ENCODE results near the gene PROC. TPM values are rescaled to one million over a fixed set of nuclear protein-coding genes. Genes with fewer than 3 reads are reported as not detected.
"Not testable (repeated sequence)": the region's sequence is repeated elsewhere in the genome, so short reads cannot be mapped to it uniquely, and the experiment has no call there.

Gene PROC
- total RNA-seq, 2 experiments from 2014 or later: not detected

GRCh38 chr2:127431408-127432023 lies 13.3 kb downstream of the PROC start:
- ATAC-seq (no peak), DNase-seq (no peak)
- Mint-ChIP-seq H3K4me1 (no peaks in the 10 kb centered on the region), H3K36me3 (ENCODE audit: low read depth) (no peaks in the 10 kb centered on the region), H3K27ac (no peak overlapping the region), H3K4me3 (no peak overlapping the region), H3K9me3 (ENCODE audit: low read depth) (no peaks in the 10 kb centered on the region), H3K27me3 (no peaks in the 10 kb centered on the region)
- intact Hi-C loops (cut with DNase I, micrococcal nuclease): no loop called here
- CTCF ChIA-PET: interaction anchor here (0.6 kb wide), 1 partner anchor 16 kb away, joined by 3 read pairs; no protein-coding TSS in a partner anchor
- POLR2A ChIA-PET: no interaction called here

GRCh38 chr2:127434515-127434914 lies 16.3 kb downstream of the PROC start:
- Mint-ChIP-seq H3K4me1 (no peaks in the 10 kb centered on the region), H3K27ac (no peak overlapping the region), H3K4me3 (no peak overlapping the region), H3K36me3 (ENCODE audit: low read depth) (no peaks in the 10 kb centered on the region), H3K9me3 (ENCODE audit: low read depth) (no peaks in the 10 kb centered on the region), H3K27me3 (no peaks in the 10 kb centered on the region)
- ChIA-PET POLR2A (no interaction called here), CTCF (no interaction called here)
- ATAC-seq (no peak), DNase-seq (no peak)
- intact Hi-C loops (cut with DNase I, micrococcal nuclease): no loop called here

GRCh38 chr2:127437056-127437455 lies 18.8 kb downstream of the PROC start:
- Mint-ChIP-seq H3K9me3 (ENCODE audit: low read depth) (peaks cover 8% of the 10 kb centered on the region), H3K36me3 (ENCODE audit: low read depth) (no peaks in the 10 kb centered on the region), H3K27ac (no peak overlapping the region), H3K27me3 (no peaks in the 10 kb centered on the region), H3K4me1 (no peaks in the 10 kb centered on the region), H3K4me3 (no peak overlapping the region)
- ChIA-PET POLR2A (no interaction called here), CTCF (no interaction called here)
- intact Hi-C loops (cut with DNase I, micrococcal nuclease): no loop called here
- ATAC-seq (no peak), DNase-seq (no peak)

GRCh38 chr2:127437781-127438726 lies 19.8 kb downstream of the PROC start:
- no peak overlapping the region for H3K27ac Mint-ChIP-seq
- intact Hi-C loops (cut with DNase I, micrococcal nuclease): no loop called here
- H3K4me3 Mint-ChIP-seq: no peak overlapping the region
- no peaks in the 10 kb centered on the region for H3K27me3 Mint-ChIP-seq
- no peaks in the 10 kb centered on the region for H3K4me1 Mint-ChIP-seq
- POLR2A ChIA-PET: no interaction called here
- no peaks in the 10 kb centered on the region for H3K36me3 Mint-ChIP-seq (ENCODE audit: low read depth)
- H3K9me3 Mint-ChIP-seq (ENCODE audit: low read depth): peaks cover 10% of the 10 kb centered on the region
- CTCF ChIA-PET: no interaction called here
- no peak for ATAC-seq
- DNase-seq: no peak

- ChIA-PET CTCF (no interaction called here), POLR2A (no interaction called here)
- H3K4me3 Mint-ChIP-seq: no peak overlapping the region
- intact Hi-C loops (cut with DNase I, micrococcal nuclease): no loop called here
- H3K36me3 Mint-ChIP-seq (ENCODE audit: low read depth): no peaks in the 10 kb centered on the region
- H3K27me3 Mint-ChIP-seq: no peaks in the 10 kb centered on the region
- DNase-seq: no peak
- no peak overlapping the region for H3K27ac Mint-ChIP-seq
- peaks cover 10% of the 10 kb centered on the region for H3K9me3 Mint-ChIP-seq (ENCODE audit: low read depth)
- H3K4me1 Mint-ChIP-seq: no peaks in the 10 kb centered on the region
- ATAC-seq: no peak
Observed at GRCh38 chr2:127439343-127439742, 21.1 kb downstream of the PROC start.

- H3K9me3 Mint-ChIP-seq (ENCODE audit: low read depth): peaks cover 9% of the 10 kb centered on the region
- peaks cover 3% of the 10 kb centered on the region for H3K27me3 Mint-ChIP-seq
- no peak for ATAC-seq
- no peak overlapping the region for H3K4me3 Mint-ChIP-seq
- peaks cover 5% of the 10 kb centered on the region for H3K36me3 Mint-ChIP-seq (ENCODE audit: low read depth)
- POLR2A ChIA-PET: no interaction called here
- CTCF ChIA-PET: no interaction called here
- no peak overlapping the region for H3K27ac Mint-ChIP-seq
- H3K4me1 Mint-ChIP-seq: no peaks in the 10 kb centered on the region
- intact Hi-C loops (cut with DNase I, micrococcal nuclease): no loop called here
- no peak for DNase-seq
Observed at GRCh38 chr2:127448526-127448925, 30.3 kb downstream of the PROC start.

- H3K4me1 Mint-ChIP-seq: no peaks in the 10 kb centered on the region
- ChIA-PET CTCF (interaction anchor here (0.7 kb wide), 1 partner anchor 143 kb away, joined by 3 read pairs; no protein-coding TSS in a partner anchor), POLR2A (no interaction called here)
- DNase-seq (no peak), ATAC-seq (no peak)
- H3K36me3 Mint-ChIP-seq (ENCODE audit: low read depth): peaks cover 6% of the 10 kb centered on the region
- intact Hi-C loops (cut with DNase I, micrococcal nuclease): no loop called here
- peaks cover 3% of the 10 kb centered on the region for H3K27me3 Mint-ChIP-seq
- no peak overlapping the region for H3K4me3 Mint-ChIP-seq
- H3K9me3 Mint-ChIP-seq (ENCODE audit: low read depth): peaks cover 9% of the 10 kb centered on the region
- H3K27ac Mint-ChIP-seq: no peak overlapping the region
Observed at GRCh38 chr2:127449414-127449813, 31.2 kb downstream of the PROC start.

GRCh38 chr2:127449898-127450297 lies 31.7 kb downstream of the PROC start:
- peaks cover 3% of the 10 kb centered on the region for H3K27me3 Mint-ChIP-seq
- CTCF ChIA-PET: interaction anchor here (0.7 to 1.3 kb wide), 5 partner anchors 8 to 624 kb away, joined by 3 to 4 read pairs (median 3); no protein-coding TSS in a partner anchor
- DNase-seq: no peak
- H3K9me3 Mint-ChIP-seq (ENCODE audit: low read depth): peaks cover 7% of the 10 kb centered on the region
- intact Hi-C loops (cut with DNase I, micrococcal nuclease): no loop called here
- ATAC-seq: no peak
- H3K27ac Mint-ChIP-seq: no peak overlapping the region
- no peak overlapping the region for H3K4me3 Mint-ChIP-seq
- H3K36me3 Mint-ChIP-seq (ENCODE audit: low read depth): peaks cover 7% of the 10 kb centered on the region
- no peaks in the 10 kb centered on the region for H3K4me1 Mint-ChIP-seq
- POLR2A ChIA-PET: no interaction called here

GRCh38 chr2:127451981-127452380 lies 33.8 kb downstream of the PROC start:
- Mint-ChIP-seq H3K4me3 (no peak overlapping the region), H3K4me1 (peaks cover 7% of the 10 kb centered on the region), H3K27ac (no peak overlapping the region), H3K36me3 (ENCODE audit: low read depth) (peaks cover 5% of the 10 kb centered on the region), H3K9me3 (ENCODE audit: low read depth) (peaks cover under 1% of the 10 kb centered on the region), H3K27me3 (no peaks in the 10 kb centered on the region)
- ChIA-PET CTCF (interaction anchor here (1.0 to 1.7 kb wide), 2 partner anchors 27 to 146 kb away, joined by 4 to 6 read pairs; no protein-coding TSS in a partner anchor), POLR2A (no interaction called here)
- intact Hi-C loops (cut with DNase I, micrococcal nuclease): no loop called here
- ATAC-seq (no peak), DNase-seq (no peak)

GRCh38 chr2:127452423-127452822 lies 34.2 kb downstream of the PROC start:
- H3K36me3 Mint-ChIP-seq (ENCODE audit: low read depth); DNase-seq; H3K27ac Mint-ChIP-seq; H3K9me3 Mint-ChIP-seq (ENCODE audit: low read depth); H3K27me3 Mint-ChIP-seq; H3K4me3 Mint-ChIP-seq; H3K4me1 Mint-ChIP-seq; intact Hi-C loops (cut with DNase I, micrococcal nuclease); POLR2A ChIA-PET; ATAC-seq: not testable (repeated sequence)
- CTCF ChIA-PET: interaction anchor here (1.4 kb wide), 1 partner anchor 28 kb away, joined by 3 read pairs; no protein-coding TSS in a partner anchor

- ChIA-PET POLR2A (no interaction called here), CTCF (interaction anchor here (0.6 to 1.4 kb wide), 2 partner anchors 27 to 29 kb away, joined by 3 read pairs; no protein-coding TSS in a partner anchor)
- Mint-ChIP-seq H3K4me1 (peaks cover 10% of the 10 kb centered on the region), H3K9me3 (ENCODE audit: low read depth) (no peaks in the 10 kb centered on the region), H3K36me3 (ENCODE audit: low read depth) (peaks cover 6% of the 10 kb centered on the region), H3K27me3 (no peaks in the 10 kb centered on the region), H3K27ac (no peak overlapping the region), H3K4me3 (no peak overlapping the region)
- no peak for DNase-seq
- no peak for ATAC-seq
- intact Hi-C loops (cut with DNase I, micrococcal nuclease): no loop called here
Observed at GRCh38 chr2:127453013-127453391, 34.8 kb downstream of the PROC start.

Measured in activated CD4-positive, alpha-beta T cell treated with anti-CD3 and anti-CD28 coated beads for 36 hours (primary cell).